NCI-H1694 treated with DMSO at 0.1 percent for 48 hours (cell line): ENCODE measurements around the gene DLL4.

Source experiments
- DNase-seq: peaks from one replicate; lab custom pipeline; 2025; lab: John Stamatoyannopoulos, UW

The DLL4 gene

GRCh38 chr15:40928821-40929659 lies at the start of gene DLL4:
Gene DLL4, plus strand, starts transcription at chr15:40929340. Its CDS starts 329 bp downstream, at chr15:40929669.
- peak; percentile 22 for DNase-seq

GRCh38 chr15:40879609-40880008 lies 49.5 kb upstream of the DLL4 start:
- no peak for DNase-seq

- no peak for DNase-seq
These were observed 47.8 kb upstream of the DLL4 start for GRCh38 chr15:40881351-40881750.

- DNase-seq = no peak
These were observed 42.6 kb upstream of the DLL4 start for GRCh38 chr15:40886586-40886985.

GRCh38 chr15:40889112-40889511 lies 40.0 kb upstream of the DLL4 start:
- DNase-seq = no peak

GRCh38 chr15:40891138-40891537 lies 38.0 kb upstream of the DLL4 start:
- no peak for DNase-seq

- peak; percentile 15 for DNase-seq
These were observed 37.2 kb upstream of the DLL4 start for GRCh38 chr15:40891810-40892446.

GRCh38 chr15:40892447-40893012 lies 36.6 kb upstream of the DLL4 start:
- no peak for DNase-seq

DNA sequence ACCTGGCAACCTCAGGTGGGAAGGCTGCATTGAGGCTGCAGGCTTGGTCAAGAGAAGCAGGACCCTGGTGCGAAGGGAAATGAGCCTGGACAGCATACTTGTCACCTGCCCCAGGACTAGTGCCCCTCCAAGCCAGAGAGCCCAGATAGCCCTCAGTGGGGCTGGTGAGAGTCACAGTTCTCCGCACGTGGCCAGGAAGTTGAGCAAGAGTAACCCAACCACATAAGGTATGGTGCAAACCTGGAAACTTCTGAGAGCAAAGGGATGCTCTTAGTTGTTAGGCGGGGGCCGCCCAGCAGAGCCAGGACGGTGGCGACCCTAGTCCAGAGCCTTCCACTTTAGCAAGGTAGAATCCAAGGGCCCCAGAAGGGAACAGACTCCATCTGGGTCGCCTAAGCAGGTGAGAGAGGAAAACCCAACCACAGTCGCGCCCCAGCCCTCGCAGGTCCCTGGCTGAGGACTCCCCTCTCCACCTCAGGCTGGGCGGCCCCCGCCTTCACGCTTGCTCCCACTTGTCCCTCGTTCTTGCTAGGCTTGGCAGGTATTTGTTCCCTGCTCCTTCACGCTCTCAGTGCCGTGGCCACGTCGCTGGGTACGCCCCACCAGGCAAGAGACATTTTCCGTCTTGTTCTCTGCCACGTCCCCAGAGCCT lies 36.0 kb upstream of the DLL4 start:
- DNase-seq = no peak

GRCh38 chr15:40893733-40894680 lies 35.1 kb upstream of the DLL4 start, which contains the start of gene VPS18:
Gene VPS18, plus strand, starts transcription at chr15:40894450. Its CDS starts 319 bp downstream, at chr15:40894769.
- peak; percentile 90 for DNase-seq

- DNase-seq = no peak
These were observed 34.3 kb upstream of the DLL4 start for GRCh38 chr15:40894681-40895448.

DNA sequence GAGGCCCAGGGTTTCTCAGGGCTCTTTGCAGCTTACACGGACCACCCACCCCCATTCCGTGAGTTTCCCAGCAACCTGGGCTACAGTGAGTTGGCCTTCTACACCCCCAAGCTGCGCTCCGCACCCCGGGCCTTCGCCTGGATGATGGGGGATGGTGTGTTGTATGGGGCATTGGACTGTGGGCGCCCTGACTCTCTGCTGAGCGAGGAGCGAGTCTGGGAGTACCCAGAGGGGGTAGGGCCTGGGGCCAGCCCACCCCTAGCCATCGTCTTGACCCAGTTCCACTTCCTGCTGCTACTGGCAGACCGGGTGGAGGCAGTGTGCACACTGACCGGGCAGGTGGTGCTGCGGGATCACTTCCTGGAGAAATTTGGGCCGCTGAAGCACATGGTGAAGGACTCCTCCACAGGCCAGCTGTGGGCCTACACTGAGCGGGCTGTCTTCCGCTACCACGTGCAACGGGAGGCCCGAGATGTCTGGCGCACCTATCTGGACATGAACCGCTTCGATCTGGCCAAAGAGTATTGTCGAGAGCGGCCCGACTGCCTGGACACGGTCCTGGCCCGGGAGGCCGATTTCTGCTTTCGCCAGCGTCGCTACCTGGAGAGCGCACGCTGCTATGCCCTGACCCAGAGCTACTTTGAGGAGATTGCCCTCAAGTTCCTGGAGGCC lies 29.5 kb upstream of the DLL4 start:
- no peak for DNase-seq

- no peak for DNase-seq
These were observed 28.7 kb upstream of the DLL4 start for GRCh38 chr15:40900256-40901052.

- DNase-seq = no peak
These were observed 28.1 kb upstream of the DLL4 start for GRCh38 chr15:40901053-40901443.

GRCh38 chr15:40902605-40903561 lies 26.3 kb upstream of the DLL4 start:
- no peak for DNase-seq

GRCh38 chr15:40904552-40905201 lies 24.5 kb upstream of the DLL4 start:
- no peak for DNase-seq
